HG03097 (cell line): Measurements from ENCODE around the gene CACNG5.
"Not testable (repeated sequence)": the region's sequence is repeated elsewhere in the genome, so short reads cannot be mapped to it uniquely, and the experiment has no call there.

ENCODE experiments used
- ATAC-seq: cut with Tn5 transposase; IDR thresholded peaks from one replicate; pipeline ENCODE4 v1.9.1; 2021; ENCODE audit not compliant: unreplicated experiment, low FRiP score

CACNG5 gene

DNA sequence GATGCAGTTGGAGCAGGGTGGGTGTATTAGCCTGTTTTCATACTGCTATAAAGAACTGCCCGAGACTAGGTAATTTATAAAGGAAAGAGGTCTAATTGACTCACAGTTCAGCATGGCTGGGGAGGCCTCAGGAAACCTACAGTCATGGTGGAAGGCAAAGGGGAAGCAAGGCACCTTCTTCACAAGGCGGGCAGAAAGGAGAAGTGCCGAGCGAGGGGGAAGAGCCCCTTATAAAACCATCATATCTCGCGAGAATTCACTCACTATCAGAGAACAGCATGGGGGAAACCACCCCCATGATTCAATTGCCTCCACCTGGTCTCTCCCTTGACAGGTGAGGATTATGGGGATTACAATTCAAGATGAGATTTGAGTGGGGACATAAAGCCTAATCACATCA lies 68.4 kb downstream of the CACNG5 start:
- not testable (repeated sequence) for ATAC-seq

DNA sequence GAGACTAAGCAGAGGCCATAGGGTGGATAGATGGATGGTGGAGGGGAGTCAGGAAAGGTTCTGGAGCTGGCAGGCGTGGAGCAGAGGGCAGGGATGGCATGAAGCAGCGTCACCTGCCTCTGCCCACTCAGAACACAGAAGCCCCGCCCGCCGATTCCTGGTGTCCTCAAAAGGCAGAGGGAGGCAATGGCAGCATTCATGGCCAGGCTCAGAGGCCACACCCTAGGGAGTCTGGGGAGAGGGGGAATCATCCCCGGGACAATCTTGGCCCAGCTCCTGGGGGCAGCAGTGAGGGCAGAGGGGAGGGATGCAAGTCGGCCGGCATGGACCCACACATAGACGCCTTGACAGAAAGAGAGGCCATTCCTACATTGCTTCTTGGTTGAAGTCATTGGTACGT lies 68.9 kb downstream of the CACNG5 start:
- ATAC-seq: no peak

DNA sequence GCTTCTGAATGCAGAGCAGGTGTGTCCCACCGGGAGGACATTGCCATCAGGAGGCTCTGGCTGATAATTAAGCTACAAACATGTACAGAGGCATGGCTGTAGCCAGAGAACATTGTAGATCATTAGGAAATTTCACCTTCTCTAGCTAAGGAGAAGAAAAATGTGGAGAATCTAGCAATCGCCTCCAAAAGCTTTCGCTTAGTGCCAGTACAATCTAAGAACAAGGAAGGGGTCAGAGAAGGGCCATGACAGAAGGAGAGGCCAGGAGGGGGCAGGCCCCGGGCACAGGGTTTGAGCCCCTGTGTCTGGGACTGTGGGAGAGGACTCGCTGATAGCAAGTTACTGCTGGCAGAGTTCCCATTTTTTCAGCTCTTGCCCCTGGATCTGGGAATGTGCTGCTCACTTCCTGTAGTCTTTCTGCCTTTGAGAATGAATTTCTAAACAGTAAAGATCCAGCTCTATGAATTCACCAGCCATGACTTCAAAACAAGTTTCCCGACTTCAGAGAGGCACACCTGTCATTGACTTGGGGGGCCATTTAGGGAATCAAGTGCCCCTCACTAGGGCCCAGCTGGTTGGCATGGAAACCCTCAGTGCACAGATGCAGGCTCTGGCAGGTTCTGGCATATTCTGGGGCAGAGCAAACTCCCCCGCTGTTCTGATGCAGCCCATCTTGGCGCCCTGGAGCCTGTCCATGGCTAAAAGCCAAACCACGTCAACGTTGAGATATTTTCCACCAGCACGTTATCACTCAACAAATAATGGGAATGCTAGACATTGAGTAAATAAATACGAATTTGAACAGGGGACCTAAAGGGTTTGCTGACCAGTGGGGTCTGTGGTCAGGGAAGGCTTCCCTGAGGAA lies 70.1 kb downstream of the CACNG5 start:
- no peak for ATAC-seq

DNA sequence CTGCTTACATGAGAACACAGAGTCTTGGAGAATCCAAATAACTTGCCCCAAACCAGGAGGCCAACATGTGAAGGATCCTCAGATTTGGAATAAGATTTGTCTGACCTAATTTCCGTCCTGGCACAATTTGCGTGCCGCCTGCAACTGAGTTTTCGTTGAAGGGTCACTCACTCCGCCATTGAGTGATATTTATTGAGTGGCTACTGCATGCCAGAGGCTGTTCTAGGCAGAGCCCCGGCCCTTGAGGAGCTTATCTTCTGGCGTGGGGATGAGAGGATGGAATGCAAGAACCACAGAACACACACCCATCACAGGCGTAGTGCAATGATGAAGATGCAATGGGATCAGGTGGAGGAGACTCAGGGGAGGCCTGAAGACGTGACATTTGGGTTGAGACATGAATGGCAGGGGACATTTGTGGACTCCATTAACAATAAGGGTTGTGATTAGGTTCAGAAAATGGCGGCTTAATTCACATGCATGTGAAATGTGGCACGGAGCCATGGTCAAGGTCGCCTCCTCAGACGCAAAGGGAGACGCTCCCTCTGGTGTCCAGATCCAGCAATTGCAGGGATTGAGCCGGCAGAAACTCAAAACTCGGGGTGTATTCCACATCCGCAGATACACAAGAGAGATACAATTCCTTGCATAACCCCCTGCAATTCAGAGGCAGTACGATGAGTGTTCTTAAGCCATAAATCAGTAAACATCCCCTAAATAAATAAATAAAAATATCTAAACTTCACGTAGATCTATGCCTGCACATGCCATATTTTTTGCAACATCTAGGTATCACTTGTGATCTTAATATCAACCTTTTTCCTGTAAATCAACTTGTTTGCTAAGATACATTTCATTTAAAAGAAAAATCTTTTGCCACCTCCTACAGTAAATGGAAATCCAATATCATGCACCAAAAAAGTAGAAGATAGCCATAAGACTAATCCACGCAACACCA lies 71.7 kb downstream of the CACNG5 start:
- no peak for ATAC-seq

DNA sequence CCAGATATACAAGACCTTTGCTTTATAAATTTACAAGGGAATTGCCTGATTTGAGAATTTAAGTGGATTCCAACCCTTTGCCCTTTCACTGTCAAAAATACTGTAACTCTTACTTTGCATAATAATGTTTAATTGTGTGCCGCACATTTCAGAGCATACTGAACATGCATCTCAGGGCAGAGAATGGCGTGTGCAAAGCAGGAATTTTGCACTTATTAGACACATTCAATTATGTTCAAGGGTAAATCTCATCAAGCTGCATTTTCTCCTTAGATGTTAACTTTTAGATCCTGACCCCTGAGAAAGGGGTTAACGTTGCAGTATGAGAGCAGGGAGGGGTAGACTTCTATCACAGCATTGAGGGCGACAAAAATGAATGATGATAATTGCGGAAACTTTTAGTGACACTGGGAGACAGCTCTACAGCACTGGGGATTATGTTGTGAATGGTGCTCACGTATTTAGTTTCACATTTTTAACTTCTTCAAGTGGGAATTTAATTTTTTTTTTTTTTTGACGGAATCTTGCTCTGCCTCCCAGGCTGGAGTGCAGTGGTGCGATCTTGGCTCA lies 75.0 kb downstream of the CACNG5 start:
- ATAC-seq: no peak

DNA sequence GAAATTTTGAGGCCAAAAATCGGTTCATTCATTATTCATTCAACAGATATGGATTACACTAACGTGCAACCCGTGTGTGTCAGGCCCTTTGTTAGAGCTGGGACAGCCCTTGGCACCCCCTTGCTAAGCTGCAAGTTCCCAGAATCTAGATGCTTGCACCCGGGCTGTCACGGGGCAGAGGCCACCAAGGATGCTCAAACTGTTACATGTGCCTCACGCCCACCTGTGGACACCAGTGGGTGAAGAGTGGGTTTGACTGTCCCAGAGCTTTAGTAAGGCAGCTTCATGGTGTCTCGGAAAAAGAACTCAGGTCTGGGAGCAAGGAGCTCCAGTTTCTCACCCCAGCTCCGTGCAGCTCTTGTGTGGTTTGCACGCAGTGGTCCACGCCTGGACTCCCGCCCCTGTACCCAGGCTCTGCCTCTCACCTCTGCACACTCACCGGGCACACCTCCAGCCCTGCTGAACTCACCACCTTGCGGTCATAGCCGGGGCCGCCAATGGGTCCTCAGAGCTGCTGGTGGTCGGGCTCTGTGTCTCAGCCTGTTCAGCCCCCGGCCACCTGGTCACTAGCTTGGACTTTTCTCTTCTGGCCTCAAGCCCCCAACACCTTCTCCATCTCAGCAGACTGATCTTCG lies 75.9 kb downstream of the CACNG5 start:
- ATAC-seq: no peak

DNA sequence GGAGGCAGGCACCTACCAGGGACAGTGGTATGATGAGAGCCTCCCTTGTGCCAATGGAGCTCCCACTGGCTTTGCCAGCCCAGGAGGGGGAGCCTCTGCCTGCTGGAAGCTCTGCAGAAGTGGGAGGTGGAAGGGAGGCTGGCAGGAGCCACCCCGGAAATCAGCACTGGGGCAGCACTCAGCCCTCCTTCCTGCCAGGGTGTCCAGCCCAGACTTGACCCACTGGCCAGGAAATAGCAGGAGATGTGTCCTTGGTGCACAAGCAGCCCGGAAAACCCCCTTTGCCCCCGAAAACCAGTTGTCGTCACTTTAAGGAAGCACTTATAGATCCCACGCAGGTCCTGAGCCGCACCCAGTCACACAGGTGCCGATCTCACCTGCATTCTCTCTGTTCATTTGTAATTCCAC lies 80.3 kb downstream of the CACNG5 start:
- no peak for ATAC-seq

DNA sequence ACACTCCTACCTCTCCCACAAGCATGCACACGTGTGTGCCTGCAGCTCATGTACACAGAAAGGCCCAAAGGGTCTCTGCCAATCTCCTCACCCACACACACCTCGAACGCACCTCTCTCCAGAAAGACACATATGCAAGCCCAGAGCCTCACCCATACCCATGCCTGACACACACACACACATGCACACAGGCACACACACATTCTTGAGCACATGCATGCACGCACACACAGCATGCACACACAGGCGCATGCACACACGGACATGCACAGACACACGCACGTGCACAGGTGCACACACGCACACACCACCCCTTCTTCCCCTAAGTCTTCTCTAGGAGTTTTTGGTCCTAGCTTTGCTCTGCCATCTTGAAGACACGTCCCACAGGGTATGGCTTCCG lies 80.9 kb downstream of the CACNG5 start:
- no peak for ATAC-seq

DNA sequence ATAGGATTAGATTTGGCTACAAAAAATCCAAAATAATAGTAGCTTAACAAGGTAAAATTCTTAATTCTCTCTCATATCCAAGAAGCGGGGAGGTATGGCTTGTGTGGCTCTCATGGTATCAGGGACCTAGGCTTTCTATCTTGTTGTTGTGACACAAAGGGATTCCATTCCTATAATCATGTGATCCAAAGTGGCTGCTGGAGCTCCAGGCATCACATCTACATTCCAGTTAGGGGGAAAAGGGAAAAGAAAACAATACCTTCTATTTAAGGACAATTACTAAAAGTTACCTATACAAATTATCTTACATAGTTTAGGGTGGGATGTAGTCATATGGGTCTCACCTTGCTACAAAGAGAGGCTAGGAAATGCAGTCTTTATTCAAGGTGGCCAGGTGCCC lies 82.0 kb downstream of the CACNG5 start:
- ATAC-seq: no peak

DNA sequence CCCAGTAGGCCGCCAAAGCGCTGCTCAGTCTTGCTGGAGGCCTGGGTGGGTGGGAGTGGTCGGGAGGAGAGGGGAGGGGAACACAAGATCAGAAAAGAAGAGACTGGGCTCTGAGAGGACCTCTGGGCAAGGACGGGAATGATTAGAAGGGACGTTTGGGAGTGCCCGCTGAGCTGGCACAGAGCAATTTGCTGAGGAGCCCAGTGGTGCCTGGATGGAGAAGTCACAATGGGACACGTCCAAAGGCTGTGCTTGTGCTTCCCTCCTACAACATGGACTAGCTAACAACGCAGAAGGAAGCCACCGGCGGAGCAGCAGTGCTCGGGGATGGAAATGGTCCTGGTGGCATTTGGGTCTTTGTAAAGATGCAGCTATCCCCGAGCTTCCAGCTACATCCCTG lies 84.0 kb downstream of the CACNG5 start:
- ATAC-seq: no peak

DNA sequence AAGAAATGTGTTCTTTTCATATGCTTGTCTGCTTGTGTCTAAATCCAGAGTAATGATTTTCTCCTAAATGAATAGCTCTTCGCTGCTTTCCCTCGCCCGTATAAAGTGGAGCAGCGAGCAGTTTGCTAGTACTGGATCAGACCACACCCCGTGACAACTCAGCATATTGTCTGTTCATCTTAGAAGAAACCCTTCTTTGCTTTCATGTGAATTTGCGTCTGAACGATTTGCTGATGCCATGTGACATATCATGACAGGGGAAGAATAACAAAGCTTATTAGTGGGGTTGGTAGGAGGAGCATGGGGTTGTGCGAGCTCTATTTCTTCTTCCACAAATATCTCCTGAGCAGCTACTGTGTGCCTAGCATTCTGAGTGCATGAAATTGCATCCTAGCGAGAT lies 85.5 kb downstream of the CACNG5 start:
- ATAC-seq: no peak

DNA sequence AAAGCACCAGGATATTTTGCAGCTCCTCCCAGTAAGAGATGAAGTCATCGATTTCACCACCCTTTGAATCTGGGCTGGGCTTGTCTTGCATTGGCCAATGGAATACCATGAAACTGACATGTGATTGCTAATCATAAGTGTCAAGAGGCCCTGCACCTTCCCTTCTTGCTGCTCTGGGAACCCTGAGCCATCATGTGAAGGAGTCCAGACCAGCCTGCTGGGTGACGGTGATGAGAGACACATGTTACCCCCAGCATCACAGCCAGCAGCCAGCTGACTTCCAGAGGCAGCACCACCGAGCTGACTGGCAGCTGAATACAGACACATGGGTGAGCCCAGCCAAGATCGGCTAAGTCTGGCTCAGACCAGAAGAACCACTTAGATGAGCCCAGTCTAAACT lies 86.0 kb downstream of the CACNG5 start:
- no peak for ATAC-seq

DNA sequence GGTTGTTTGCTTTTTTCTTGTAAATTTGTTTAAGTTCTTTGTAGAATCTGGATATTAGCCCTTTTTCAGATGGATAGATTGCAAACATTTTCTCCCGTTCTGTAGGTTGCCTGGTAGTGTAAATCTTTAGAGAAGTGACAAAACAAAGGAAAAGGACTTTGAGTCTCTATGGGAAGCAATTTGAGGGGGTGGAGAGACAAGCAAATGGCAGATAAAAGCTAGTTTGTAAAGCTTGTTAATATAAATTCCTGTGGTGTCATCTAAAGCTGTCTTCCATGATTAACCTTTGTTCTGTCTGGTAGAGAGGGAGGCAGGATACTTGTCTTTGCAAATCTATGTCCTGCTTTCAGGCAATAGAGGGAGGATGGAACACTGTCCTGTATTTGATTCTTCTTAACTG lies 89.0 kb downstream of the CACNG5 start:
- no peak for ATAC-seq

DNA sequence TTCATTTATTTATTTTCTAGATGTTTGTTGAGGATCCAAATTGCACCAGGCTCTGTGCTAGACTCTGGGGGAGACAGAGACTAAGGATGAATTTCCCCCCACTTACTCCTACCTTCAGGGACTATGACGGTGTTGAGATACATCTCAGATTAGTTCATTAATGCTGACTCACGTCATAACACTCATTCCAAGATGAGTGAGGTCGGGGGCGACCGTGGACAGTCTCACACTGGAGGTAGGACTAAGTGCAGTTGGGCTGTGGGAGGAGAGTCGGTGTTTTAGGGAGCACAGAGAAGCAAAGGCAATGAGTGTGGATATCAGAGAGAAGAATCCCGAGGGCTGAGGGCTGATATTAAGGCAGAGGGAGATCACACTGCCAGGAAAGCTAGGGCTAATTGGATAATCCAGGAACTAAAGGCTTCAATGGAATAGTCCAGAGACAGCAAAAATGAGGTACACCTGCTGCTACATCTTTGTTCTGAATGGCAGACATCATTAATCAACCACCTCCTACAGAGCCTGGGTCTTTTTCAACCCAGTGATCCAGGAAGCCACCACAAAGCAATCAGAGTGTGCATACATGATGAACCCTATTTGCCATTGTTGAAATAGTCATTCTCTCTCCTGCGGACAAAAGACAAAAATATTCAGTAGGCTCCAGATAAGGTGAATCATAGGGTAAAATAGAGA lies 91.0 kb downstream of the CACNG5 start:
- no peak for ATAC-seq

DNA sequence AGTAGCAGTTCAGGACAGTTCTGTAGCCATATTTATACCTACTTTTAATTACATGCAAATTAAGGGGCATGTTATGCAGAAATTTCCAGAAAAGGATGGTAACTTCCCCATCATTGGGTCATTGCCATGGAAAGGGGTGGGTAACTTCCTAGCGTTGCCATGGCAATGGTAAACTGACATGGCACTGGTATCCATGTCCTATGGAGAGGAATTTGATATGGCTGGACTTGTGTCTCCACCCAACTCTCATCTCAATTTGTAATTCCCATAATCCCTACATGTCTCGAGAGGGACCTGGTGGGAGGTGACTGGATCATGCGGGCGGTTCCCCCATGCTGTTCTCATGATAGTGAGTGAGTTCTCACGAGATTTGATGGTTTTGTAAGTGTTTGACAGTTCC lies 94.0 kb downstream of the CACNG5 start:
- ATAC-seq: no peak

DNA sequence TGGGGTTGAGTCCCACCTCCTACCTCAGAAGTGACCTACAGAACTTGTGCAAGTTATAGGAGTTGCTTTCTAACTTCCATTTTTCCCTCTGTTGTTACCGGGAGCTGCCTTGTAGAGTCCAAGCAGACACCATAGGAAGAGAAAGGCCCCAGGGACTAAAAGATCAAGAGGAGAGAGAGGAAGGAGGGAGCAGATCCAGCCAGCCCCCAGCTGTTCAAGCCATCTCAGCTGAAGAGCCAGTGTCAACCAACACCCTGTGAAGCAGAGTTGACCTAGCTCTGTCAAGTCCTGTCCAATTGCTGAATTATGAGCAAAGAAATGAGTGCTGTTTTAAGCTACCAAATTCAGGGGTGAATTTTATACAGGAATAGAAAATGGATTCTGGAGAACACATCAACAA lies 94.7 kb downstream of the CACNG5 start:
- ATAC-seq: no peak

DNA sequence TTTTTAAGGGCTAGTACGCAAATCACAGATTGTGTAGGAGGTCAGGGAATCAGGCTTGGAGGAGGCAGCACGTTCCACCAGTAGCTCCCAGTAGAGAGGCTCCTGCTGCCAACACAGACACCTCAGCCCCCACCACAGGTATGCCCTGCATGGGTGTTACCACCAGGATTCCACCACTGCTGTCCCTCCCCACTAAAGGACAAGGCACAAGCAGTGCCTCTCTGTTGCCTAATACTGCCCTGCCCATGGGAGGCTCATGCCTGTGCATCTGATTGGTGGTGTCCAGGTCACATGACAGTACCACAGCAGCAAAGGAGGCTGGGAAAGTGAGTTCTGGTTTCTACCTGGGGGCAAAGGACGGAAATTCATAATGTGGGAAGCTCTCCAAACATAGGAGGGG lies 96.0 kb downstream of the CACNG5 start:
- ATAC-seq: no peak

DNA sequence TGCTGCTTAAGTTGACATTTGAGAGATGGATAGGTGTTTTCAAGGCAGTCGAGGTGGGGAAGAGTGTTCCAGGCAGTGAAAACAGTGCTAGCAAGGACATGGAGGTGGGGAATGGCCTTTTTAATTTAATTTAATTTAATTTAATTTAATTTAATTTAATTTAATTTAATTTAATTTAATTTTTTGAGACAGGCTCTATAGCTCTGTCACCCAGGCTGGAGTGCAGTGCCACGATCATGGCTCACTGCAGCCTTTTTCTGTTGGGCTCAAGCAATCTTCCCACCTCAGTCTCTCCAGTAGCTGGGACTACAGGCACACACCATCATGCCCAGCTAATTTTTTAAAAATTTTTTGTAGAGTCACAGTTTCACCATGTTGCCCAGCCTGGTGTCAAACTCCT lies 97.4 kb downstream of the CACNG5 start:
- no peak for ATAC-seq

DNA sequence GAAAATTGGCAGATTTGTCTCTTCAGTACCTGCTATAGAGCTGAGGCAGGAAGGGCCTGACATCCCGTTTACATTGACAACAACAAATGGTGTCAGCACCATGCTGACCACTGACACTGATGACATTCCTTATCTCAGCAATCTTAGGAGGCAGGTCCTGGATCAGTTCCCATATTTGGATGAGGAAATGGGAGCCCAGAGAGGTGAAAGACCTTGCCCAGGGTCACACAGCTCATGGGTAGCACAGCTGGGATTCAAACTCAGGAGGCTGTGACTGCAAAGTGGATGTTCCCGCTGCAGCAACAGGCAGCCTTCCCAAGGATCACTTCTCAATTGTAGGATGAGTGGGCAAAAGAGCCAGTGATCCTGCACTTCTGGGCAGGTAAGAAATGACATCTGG lies 99.1 kb downstream of the CACNG5 start:
- ATAC-seq: no peak
